ENCODE measurements around the gene HOXD12.

HOXD12 gene

DNA sequence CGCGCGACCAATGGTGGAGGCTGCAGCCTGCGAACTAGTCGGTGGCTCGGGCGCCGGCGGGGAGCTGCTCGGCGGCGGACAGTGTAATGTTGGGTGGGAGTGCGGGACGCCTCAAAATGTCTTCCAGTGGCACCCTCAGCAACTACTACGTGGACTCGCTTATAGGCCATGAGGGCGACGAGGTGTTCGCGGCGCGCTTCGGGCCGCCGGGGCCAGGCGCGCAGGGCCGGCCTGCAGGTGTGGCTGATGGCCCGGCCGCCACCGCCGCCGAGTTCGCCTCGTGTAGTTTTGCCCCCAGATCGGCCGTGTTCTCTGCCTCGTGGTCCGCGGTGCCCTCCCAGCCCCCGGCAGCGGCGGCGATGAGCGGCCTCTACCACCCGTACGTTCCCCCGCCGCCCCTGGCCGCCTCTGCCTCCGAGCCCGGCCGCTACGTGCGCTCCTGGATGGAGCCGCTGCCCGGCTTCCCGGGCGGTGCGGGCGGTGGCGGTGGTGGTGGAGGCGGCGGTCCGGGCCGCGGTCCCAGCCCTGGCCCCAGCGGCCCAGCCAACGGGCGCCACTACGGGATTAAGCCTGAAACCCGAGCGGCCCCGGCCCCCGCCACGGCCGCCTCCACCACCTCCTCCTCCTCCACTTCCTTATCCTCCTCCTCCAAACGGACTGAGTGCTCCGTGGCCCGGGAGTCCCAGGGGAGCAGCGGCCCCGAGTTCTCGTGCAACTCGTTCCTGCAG, 23.3 kb downstream of the HOXD12 start, which contains the start of gene HOXD9:
HOXD9 (plus strand) TSS at position 37 of the 728 bp plus-strand sequence; CDS start at position 87, 50 bp downstream.
- no peak for DNase-seq

DNA sequence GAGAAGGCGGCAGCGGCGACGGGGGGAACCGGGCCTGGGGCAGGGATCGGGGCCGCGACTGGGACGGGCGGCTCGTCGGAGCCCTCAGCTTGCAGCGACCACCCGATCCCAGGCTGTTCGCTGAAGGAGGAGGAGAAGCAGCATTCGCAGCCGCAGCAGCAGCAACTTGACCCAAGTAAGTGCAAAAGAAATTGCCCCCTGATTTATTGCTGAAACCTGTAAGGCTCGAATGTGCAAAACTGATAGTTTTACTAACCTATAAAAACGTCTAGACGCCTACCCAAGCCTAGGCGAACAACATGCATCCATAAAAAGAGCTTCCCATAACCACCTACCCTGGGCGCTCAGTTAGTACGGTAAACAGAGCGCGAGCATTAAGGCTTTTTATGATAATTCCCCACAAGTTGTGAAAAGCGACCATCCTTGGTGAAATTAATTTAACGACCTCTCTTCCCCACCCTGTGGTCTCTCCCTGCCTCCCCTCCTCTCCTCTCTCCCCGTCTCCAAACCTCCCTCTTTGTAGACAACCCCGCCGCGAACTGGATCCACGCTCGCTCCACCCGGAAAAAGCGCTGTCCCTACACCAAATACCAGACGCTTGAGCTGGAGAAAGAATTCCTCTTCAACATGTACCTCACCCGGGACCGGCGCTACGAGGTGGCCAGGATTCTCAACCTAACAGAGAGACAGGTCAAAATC, 24.0 kb downstream of the HOXD12 start:
- no peak for DNase-seq

DNA sequence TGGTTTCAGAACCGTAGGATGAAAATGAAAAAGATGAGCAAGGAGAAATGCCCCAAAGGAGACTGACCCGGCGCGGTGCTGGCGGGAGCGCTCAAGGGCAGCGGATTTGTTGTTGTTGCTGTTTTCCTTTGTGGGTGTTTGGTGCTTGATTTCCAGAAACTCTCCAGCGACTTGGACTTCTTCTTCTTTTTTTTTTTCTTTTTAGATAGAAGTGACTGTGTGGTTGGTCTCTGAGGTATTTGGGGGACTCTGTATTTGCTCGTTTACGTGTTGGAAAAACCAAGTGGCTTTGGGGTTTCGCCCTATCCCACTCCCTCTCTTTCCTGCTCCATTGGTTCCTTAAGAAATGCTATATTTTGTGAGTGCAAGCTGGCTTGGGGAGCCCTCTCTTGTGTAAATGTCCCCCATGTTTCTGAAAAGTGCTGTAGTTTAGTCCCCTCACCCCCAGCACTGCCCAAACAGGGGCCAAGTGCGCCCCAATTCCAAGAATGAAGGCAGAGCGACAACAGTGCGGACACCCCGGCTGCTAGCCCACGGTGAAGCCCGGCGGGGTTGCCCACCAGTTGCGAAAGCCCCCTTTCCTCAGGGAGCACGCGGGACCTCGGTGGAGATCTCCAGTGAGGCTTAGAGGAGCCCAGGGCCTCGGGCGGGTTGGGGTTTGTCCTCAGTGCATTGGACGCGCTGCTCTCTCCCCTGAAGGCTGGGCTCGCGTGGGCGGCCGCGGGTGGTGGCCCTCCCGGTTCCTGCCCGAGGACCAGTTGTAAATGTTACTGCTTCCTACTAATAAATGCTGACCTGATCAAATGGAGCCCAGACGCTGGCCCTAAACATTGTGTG, 24.7 kb downstream of the HOXD12 start:
- no peak for DNase-seq

DNA sequence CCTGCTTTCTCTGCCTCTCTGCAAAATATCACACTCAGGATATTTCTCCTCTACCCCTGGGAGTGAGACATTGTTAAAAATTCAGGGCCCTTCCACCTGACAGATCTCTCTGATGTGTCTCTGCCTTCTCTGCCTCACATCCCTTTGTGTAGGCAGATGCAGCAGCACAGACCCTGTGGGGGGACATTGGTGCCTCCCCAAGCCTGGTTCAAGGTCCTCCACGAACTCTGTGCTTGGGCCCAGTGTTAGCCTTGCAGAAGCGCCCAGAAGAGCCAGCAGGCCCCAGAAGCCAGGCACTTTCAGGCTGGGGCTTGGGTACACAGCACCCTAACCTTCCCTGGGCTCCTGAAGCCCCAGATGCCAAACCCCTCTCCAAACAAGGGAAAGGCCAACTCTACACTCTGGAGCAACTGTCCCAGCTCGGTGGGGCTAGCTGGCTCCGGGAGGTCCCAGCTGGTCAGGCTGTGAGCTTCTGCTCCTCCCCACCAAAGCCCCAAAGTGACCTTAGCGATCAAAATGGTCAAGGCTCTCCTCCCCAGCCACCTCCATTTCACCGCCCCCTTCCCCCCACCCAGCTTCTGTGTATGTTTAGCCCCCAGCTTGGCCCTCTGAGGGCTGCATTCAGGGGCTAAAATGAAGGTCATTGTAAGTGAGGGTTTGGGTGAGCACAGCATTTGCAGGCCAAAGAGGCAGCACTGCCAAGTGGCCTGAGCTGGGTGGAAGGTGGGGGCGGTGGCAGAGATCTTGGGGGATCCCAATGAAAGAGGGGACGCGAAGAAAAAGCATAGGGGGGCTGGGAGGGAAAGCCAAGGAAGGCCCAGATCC, 25.6 kb downstream of the HOXD12 start:
- no peak for DNase-seq

DNA sequence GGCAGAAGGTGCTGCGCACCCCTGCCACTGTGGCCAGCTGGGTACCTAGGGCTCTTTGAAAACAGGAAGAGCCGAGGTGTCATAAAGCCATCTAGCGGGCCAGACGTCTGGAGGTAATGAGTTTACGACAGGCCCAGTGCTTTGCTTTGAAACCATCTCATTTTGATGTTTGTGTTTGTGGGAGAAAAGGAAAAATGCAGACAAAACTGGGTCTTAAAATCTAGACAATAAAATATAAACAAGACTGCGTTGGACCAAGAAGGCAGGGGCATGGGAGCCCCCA, 26.1 kb downstream of the HOXD12 start:
- no peak for DNase-seq

DNA sequence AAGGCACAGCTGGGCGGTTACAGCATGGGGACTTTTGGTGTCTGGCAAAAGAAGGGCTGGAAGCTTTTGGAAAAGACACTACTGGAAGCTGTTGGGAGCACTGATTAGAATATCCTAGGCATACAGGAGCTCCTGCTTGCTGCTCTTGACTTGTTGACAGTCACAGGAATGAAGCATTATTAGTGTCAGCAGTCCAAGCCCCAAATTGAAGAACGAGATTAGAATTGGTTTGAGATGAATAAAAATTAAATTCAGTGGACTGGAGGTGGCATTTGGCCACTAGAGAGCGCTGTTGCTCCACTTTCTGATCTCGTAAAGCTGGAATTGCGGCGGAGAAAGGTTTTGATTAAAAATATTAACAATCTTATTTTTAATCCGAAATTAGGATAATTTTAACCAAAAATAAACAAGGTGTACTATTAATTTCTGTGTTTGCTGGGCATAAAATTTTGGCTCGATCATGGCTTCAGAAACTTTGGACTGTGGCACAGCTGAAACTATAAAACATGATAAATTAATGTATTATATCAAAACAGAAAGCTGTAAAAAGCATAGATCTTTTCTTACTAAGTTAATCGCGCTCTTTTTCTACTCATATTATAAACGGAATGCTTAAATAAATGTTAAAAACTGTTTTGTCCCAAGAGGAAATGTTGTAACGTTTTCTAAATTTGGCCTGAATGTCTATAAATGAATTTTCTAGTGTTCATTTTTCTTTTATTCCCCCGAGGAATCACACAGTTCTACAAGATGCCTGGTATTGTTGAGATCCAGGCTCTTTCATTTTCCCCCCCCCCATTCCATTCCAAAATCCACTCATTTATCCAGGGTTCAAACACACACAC, 27.6 kb downstream of the HOXD12 start:
- DNase-seq = peak; percentile 26

DNA sequence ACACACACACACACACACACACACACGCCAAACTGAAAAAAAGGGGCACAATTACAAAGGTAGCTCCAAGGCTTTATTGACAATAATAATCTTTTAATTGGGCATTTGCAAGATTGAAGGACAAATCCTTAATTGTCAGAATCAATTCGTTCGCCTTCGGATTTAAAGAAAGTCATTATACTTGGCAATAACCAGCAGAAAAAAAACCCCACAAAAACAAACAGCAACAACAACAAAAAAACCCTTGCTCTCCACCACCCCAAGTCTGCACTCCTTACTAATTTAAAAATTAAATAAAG, 28.1 kb downstream of the HOXD12 start:
- DNase-seq = no peak

DNA sequence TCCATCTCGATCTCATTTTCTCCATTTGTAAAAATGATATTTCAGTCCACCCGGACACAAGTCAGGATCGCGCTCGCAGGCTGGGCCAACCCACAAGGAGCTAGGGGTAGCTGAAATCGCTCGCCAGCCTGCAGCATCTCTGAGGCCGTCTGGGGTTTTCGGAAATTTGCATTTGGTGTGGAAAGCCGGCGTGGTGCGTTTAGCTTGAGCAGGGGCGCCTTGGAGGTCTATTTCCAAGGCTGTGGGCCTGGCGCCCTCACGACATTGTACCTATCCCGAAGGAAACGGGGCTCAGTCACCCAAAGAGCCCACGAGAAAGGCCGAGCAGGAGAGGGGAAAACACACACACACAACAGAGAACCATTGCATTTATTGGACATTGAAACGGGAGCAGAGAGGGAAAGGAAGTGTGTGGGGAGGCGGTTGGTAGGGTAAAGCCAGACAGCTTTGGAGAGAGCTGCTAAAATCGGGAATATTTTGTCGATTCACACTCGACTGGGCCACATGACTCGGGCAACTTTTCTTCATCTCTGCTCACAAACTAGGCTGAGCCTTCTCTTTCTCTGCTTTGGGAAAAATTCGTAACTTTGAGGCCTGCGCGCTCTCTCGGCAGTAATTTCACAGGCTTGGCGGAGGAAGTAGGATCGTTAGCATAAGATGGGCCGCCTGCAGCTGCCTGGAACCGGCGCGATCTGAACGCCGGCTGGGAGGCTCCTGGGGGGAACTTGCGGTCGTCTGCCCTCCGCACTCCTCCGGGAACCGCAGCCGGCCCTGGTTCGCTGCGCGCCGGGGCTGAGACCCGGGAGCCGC, 28.8 kb downstream of the HOXD12 start:
- no peak for DNase-seq

DNA sequence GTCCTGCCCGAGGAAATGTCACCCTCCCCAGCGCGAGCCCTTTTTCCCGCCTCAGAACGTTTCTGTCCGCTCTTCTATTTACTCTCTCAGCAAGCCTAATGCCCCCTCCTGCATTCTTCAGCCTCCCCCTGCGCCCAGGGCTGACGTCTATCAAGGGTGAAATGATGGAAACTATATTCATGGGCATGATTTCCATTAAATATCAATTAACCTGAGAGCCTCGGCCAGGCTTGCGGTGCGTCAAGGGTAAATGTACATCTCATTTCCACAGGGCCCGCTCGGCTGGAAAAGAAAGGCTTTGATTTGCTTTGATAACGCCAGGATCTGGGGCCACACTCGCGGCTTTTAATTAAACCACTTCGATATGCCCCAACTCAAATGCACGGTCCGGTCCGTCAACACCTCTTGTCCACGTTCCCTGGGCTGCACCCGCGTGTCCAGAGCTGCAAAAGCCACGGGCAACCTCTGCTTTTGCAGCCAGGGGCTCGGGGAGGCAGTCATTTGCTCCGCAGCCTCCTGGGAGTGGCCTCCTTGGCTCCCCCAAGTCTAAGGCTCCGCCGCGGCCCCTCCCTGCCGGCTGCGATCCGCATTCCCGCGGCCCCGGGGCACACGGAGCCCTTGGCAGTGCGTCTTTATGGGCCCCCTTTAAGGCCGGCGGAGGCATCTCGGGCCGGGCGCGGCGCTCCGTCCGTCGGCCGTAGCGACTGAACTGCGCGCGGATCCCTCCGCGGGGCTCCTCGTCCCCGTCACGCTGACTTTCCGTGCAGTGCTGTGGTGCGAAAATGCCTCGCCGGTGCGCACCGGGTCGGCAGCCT, 29.6 kb downstream of the HOXD12 start, which contains the start of gene HOXD8:
HOXD8 (plus strand) TSS at position 724 of the 815 bp plus-strand sequence. CDS start 662 bp downstream, outside the sequence.
- DNase-seq = peak; percentile 45

DNA sequence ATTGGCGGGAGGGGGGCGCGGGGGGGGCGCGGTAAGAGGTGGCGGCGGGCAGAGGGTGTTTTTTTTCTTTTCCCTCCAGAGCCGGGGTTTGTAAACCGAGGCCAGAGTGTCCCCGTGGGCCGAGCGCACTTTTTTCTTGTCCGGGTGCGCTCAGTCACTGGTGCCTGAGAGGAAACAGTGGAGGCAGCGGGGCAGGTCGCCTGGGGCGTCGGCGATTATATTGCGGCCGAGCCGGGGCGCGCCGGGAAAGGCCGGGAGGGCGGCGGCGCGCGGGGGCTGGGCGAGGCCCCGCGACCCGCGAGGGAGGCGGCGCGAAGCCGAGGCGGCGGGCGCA, 30.2 kb downstream of the HOXD12 start:
- DNase-seq = peak; percentile 40

DNA sequence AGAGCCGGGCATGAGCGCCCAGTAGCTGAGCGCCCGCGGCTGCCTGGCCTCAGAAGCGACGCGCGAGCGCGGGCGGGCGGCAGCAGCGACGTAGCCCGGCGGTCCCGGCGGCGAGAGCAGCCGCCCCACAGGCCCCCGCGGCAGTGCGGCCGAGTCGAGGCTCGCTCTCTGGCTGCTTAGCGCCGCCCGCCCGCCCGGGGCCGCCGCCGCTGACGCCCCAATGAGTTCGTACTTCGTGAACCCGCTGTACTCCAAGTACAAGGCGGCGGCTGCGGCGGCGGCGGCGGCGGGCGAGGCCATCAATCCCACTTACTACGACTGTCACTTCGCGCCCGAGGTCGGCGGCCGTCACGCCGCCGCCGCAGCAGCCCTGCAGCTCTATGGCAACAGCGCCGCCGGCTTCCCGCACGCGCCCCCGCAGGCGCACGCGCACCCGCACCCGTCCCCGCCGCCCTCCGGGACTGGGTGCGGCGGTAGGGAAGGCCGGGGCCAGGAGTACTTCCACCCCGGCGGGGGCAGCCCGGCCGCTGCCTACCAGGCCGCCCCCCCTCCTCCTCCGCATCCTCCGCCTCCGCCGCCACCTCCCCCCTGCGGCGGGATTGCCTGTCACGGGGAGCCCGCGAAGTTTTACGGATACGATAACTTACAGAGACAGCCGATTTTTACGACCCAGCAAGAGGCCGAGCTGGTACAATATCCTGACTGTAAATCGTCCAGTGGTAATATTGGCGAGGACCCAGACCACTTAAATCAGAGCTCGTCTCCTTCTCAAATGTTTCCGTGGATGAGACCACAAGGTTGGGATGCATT, 30.8 kb downstream of the HOXD12 start:
- DNase-seq = no peak

DNA sequence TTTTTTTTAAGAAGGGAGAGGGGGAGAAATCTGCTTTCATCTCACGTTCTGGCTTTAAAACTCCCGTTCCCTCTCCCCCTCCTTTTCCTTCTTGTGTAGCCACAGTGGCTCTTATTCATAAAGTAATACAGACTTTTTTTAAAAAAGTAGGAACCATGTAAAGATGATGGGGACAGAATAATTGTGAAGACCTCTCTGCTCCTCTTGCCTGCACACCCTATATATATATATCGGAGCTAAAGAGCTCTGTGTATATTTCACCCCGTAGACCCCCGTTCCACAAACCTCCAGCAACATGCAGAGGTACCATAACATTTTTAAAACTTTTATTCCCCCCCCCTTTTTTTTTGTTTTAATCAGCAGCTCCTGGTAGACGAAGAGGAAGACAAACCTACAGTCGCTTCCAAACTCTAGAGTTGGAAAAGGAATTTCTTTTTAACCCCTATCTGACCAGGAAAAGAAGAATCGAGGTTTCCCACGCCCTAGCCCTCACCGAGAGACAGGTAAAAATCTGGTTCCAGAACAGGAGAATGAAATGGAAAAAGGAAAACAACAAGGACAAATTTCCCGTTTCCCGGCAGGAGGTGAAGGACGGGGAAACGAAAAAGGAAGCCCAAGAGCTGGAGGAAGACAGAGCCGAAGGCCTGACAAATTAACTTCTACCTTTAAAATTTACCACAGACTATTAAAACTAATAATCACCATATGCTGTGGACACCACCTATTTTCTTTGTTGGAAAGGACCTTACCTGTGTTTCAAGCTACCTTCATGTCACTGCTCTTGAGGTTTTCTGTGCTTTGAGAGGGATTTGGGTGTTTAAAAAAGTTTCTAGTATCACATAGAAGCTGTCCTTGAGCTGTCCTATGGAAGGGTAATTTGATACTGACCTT, 31.6 kb downstream of the HOXD12 start:
- DNase-seq = no peak

DNA sequence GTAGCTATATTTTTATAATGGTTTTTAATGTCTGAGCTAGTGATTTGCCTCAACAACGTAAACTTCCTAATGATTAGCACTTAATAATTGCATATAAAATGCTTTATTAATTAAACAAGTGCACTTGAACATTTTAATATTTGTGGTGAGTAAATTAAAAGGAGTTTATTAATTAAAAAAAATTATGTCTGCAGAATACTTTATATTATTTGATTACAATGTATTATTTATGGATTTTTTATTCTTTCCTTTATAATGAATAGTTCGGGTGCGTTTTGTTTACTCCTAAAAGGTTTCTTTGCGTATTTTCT, 32.2 kb downstream of the HOXD12 start:
- DNase-seq = no peak

DNA sequence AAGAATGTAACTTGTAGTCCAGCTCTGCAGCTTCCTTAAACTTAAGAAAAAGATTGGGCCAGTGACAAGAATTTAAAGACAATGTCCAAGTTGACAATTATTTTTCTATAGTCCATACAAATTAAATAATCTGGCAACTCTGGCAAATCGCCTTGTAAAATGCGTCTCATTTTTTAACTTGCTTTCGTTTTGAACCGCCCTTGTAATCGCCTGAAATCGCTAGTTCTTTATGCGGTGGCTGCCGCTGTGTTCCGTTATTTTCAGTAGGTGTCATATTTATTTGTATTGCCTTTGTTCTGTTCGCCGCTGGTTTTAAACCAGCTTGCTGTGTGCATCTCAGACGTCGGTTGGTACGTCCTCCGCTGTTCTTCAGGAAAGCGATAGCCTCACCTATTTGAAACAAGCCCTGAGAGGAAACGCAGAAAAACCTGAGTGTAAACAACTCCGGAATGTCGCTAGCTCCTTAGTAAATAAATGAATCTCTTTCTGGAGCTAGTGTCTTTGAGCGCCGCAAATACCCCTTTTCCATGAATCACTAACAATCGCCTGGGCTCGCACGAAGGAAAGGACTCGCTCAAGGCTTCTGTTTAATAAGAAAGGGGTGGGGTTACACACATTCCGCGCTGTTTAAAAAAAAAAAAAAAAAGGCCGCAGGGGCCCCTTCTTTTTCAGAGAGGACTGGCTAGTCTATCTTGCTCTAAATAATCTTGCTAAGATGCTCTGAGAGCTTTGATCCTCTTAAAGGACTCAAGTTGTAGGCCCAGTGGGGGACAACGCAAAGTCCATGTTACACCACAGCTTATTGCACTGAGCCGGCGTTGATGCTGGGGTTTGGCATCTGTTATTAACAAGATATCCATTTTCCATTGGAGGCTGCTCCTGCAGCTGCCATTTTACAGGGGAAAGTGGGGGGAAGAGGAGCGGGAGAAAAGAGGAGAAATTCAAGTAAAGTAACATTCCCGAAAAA, 32.9 kb downstream of the HOXD12 start:
- DNase-seq = no peak

DNA sequence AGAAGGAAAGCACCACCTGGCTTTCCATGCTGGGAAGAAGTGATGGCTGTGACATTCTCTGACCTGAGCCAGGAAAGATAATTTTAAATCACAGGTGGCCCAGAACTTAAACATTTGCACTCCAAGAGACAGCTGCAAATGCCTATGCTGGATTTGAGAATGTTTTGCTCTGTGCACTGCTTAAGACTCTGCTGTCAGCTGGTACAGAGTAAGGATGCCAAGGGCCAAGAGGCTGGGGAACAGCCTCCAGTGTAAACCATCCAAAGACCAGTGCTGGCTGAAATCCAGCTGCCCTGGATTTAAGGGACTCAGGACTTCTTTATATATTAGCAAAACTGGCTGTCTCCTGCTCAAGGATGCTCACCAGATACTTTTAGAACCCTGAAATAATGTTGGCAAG, 33.8 kb downstream of the HOXD12 start:
- no peak for DNase-seq

DNA sequence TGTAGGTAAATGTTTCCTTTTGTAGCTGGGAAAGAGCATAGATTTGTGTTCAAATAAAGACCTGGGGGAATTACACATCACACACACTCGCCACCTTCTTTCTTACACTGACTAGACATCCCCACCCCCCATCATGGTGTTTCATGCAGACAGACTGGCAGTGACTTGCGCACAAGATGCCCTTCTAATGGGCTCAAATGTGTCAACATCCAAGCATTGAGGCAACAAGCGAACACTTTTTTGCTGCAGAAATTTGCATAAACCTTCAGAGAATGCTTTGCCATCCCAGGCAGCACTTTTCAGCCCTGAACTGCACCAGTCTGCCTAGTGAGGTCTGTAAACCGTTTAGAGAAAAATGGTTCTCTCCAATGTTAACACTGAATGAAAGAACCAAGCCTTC, 34.4 kb downstream of the HOXD12 start:
- no peak for DNase-seq

DNA sequence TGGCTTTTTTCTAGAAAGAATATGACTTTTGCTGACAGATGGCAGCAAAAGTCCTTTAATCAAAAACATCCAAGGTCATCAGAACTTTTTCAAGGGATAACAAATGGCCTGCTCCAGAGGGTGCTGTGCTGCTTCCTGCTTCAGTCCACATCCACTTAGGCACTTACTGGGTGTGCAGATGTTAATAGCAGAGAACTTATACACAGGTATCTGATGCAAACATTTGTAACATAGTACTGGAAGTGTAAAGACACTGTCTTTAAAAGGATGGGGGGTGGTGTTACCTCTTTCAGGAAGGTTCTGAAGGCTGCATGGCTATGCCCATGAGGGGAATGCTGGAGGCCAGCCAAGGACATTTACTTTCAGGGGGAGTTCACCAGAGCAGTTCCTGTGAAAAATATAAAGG, 35.4 kb downstream of the HOXD12 start:
- DNase-seq = no peak

All from T1000 (cell line).